SH-SY5Y (cell line): Measurements from ENCODE around the gene KCNJ15.

Experiments used
- GATA2 ChIP-seq: IDR thresholded peaks from 2 replicates; pipeline ENCODE4 v1.6.1; 2011; ENCODE audit warnings: mild to moderate bottlenecking, low read depth, low read length
- GATA3 ChIP-seq: IDR thresholded peaks from 2 replicates; pipeline ENCODE4 v1.6.1; 2011; ENCODE audit warnings: low read depth, mild to moderate bottlenecking, low read length, moderate library complexity

KCNJ15 gene

DNA sequence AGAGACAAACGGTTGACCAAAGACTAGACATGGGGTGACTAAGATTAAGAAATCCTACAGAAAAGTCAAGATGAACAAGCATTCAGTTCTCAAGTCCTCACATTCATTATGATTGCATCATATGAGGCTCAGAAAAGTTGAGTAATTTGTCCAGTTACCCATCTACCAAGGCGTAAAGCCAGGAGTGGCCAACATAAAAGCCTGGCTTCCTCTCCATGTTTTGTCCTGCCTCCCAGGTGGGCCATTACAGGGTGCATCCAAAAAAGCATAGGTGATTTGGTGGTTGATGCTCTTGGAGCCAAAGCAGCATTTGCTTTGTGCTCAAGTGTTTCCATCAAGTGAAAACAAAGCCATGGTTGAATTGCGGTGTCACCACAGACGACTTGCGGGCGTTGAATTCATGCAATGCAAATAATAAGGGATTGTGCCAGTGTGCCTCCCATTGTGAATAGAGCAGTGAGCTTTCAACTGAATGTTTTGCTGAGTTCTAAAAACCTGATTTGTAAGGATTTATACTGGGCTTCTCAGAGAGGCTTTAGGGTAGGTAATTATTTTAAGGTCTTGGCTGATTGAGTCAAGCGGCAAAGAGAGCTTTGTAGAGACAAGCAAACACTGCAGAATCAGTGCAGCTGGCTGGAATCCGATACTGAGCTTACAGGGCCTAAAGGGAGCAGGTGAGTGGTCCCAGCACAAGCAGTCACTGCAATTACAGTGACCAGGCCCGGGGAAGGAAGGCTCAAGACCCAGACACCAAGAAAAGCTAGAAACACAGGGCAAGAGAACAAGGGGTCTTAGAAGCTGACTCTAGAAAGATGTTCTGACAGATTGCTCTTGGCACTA lies 54.1 kb downstream of the KCNJ15 start:
- no peak for TF ChIP-seq GATA3
- no peak for TF ChIP-seq GATA2

DNA sequence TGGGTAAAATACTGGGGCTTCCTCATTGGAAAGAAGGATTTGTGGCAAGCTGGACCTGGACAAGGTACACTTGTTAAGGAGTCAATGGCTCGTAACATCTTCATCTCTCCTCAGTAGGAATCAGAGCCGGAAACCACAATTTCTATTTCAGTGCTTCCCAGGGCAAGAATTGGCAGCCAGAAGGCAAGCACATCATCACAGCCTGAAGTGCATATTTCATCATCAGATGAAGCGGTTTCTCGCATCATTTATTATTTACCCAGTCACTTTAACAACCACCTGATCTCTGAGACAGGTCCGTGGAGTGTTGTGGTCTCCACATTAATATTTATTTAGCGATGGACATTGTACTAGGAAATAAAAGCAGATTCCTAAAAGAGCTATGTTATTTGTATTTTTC lies 55.0 kb downstream of the KCNJ15 start:
- TF ChIP-seq GATA2 (no peak), GATA3 (no peak)

DNA sequence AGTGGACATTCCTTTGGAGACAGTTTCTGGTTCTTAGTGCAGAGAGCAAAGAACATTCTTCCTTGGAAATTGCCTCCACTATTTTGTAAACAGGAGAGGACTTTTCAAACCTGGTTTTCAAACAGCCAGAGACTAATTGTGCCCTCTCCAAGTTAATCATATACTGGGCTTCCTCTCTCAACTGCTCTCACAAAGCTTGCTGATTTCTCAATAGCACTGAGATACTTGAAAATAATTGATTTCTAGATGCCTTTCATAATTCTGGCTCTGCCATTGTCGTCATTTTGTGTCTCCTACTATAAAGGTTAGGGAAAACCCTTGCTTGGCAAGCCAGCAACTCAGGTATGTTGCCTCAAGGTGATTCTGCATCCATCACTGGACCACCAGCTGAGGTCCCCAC lies 56.0 kb downstream of the KCNJ15 start:
- no peak for TF ChIP-seq GATA3
- TF ChIP-seq GATA2, result no peak

DNA sequence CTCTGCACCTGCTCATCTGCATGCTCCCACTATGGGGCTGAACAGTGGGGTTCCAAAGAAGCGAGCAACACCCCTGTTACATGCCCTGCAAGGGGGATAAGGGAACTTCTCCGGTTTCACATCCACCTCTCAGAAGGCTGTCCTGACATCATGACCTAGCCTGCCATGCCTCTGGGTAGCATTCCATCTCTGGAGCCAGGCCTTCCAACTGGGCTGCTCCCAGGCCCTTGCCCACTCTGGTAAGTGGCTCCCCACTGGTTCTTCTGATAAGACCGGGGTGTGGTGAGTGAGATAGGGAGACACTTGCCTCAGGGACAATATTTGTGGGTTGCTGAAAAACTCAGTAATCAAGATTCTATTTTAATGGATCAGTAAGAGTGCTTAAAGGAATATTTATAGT lies 57.8 kb downstream of the KCNJ15 start:
- TF ChIP-seq GATA2, result no peak
- no peak for TF ChIP-seq GATA3

DNA sequence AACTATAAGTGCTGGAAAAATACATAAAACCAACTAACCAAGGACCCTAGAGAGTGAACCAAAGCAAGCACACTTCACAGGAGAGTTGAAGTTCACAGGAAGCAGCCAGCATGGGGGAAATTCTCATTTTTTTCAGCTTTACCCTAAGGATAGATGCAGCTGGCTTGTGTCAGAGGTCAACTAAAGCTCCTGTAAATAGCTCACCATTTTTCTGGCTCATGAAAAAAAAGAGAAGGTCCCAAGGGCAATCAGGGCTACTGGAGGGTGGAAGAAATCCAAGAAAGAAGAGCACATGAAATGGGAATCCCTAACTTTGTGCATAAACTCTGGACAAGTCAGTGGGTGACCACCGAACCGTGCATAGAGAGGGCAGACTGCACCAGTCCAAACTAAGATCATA lies 58.3 kb downstream of the KCNJ15 start:
- TF ChIP-seq GATA3 (no peak), GATA2 (no peak)

DNA sequence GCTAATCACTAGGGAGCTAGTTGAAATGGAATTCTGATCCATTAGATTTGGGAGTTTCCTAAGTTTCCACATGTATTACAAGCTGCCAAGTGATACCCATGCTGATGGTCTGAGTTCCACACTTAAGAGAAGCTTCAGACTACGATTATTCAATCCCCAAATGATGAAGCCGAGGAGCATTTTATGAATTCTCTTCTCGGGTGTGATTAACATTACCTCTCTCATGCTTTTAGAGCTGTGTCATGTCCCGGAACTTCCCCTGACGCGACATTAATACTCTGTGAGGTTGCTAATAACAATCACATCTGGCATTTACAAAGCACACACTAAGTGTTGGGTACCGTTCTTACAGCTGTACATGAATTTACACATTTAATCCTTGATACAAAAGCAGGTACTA lies 63.0 kb downstream of the KCNJ15 start:
- TF ChIP-seq GATA3, result no peak
- TF ChIP-seq GATA2, result no peak

DNA sequence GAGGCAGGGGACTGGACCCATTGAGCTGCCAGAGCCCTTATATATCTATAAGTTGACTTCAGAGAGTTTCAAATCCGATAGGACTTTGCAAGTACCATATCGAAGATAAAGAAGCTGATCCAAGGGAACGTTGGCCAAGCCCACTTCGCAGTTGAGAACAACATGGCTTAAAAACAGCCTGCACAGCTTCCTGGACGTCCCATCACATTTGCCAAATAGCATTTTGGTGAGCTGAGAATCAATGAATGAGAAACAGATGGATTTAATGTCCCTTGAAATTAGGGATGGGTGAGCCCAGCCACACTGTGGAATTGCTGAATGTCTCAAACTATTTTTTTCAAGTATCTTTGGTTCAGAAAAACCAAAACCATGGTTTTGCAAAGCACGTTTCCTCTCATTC lies 64.8 kb downstream of the KCNJ15 start:
- TF ChIP-seq GATA2, result no peak
- no peak for TF ChIP-seq GATA3

DNA sequence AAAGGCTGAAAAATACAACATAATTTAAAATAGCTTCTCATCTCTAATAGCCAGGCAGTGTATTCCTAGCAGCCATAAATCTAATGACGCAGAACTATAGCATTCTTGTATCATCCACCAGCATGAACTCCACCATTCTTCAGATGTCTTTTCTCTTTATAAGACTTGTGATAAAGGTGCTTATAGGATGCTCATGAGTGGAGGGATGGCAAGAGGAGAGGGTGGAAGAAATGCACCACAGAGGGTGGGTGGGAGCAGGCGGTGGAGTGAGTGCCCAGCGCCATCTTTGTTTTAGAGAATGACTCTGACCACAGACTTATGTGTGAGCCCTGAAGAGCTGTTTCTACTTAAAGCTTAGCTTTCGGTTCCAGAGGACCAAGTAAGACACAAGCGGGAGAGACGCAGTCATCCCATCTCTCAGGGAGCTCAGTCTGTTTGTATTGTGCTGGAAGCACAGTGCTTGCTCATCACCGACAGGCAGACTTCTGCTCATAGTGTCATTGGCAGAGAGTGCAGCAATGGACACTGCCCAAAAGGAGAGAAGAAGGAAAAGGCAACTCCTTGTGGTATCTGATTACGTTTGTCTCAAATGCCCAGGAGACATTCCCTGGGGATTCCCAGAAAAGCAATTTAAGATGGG lies 65.6 kb downstream of the KCNJ15 start:
- TF ChIP-seq GATA2 (no peak), GATA3 (no peak)

DNA sequence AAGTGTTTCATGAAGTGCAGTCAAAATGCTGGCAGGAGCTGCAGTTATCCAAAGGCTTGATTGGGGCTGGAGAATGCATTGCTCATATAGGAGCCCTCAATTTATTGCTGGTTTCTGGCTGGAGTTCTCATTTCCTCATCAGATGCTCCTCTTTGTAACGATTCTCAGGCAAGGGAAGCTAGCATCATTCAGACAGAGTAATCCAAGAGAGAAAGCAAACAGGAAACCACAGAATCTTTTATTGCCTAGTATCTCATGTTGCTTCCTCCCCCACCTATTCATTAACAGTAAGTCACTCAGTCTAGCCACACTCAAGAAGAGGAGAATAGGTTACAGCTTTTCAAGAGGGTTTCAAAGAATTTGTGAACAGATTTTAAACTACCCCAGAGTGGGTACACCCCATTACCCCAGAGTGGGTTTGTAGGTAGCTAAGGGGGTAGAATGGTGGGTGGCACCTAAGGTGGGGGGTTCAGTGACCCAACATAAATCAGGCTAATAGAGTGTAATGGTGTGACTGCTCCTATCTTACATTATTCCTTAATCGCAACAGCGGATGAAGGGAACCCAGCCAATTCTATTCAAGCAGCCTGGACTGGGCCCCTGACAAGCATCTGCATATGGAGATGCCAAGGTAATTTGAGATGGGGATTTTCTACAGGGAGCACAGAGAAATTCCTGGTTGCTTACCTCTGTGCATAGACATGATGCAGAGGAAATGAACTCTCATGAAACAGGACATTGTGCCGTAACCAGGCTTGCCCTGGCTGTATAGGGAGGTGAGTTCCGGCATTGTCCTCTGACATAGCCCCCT lies 67.1 kb downstream of the KCNJ15 start:
- no peak for TF ChIP-seq GATA3
- TF ChIP-seq GATA2, result no peak

DNA sequence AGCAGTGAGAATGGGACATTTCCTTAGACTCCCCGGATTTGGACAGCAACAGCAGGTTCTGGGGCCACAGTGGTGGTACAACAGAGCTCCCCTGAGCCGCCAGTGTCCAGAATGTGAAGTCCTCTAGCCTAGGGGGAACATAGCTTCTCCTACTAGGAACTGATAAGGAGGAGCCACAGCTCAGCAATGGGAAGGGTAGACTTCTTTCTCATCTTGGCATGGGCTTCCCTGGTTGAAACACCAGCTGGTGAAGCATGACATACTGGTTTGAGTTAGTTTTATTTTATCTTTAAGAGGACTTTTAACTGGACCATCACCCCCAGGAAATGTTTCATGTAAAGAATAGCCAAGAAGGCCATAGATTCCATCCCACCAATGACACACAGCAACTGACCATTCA lies 68.4 kb downstream of the KCNJ15 start:
- TF ChIP-seq GATA3 (no peak), GATA2 (no peak)

DNA sequence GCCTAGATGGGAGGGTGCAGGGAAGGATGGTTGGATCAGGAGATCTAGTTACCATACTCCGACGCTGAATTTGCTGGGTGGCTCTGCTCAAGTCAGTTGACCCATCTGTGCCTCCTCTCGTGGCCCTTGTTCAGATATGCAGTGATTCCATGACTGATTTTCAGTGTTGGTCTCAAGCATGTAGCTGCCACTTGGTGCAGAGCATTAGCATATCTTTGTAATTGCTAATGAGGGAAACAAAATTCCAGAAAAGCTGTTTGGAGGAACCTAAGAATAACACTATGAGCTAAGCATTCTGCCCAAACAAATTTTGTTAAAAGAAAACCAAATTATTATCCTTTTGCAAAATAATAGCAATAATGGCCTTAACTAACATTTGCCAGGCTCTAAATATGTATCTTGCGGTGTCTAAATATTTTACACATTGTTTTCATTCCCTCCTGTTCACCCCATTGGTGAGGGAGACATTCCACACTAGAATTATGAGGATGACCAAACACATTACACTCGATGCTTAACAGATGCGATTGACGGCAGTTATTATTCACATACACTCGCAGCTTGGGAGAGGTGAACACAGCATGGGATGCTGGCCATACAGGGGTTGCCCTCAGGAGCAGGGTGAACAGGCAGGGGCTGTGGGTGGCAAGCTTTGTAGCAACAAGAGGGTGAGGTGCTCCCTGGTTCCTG lies 69.1 kb downstream of the KCNJ15 start:
- TF ChIP-seq GATA3 (no peak), GATA2 (no peak)

DNA sequence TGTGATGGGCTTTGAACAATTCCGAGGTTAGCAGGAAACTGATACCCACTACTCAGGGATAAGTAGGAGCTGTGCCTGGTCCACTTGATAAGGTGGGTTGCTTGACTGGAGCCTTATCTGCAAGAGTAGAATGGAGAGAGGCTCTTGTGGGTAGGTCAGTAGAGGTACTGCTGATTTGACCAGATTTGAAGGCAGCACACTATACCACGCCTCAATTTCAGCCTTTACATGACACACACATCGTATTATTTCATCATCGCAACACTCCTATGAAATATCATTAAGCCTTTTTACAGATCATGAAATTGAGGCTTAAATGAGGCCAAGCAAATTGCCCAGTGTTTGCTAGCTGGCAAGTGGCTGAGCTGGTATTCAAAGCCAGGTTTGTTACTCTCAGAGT lies 69.6 kb downstream of the KCNJ15 start:
- TF ChIP-seq GATA2 (no peak), GATA3 (no peak)

DNA sequence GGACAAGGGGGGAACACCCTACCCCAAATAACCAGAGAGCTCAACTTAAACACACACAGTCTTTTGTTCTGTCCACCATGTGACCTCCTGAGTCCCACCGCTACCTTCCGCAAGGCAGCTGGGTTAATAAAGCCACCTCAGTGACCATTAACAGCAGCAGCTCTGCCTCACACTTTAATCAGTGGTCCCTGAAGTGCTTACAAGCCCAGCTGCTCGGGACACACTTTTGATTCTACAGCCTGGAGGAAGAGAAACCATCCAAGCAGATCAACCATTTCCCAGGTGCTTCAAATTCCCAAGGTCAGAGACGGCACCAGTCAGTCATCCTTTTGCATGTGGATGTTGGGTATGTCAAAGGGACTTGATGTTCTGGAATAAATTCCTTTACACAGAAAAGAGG lies 70.1 kb downstream of the KCNJ15 start:
- TF ChIP-seq GATA2 (no peak), GATA3 (no peak)

DNA sequence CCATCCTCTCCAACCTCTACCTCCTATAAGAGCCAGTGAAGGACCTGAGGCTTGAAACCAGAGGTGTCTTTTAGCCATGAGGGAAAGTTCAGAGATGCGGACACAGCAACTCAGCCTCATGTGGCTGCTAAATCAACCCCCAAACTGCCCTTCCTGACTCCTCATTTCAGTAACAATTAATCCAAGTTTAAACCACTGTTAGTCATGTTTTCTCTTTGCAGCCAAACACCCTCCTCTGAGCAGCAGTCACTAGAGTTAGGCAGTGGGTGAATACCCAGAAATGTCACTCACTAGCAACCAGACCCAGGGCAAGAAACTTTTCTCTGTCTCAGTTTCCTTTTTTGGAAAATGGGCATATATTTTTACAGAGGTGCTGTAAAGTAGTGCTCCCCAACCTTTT lies 71.2 kb downstream of the KCNJ15 start:
- no peak for TF ChIP-seq GATA2
- TF ChIP-seq GATA3, result no peak
